SK-MEL-5 (cell line): Measurements from ENCODE around the gene CALY. TPM values are rescaled to one million over a fixed set of nuclear protein-coding genes. Genes with fewer than 3 reads are reported as not detected.
"Not testable (repeated sequence)": the region's sequence is repeated elsewhere in the genome, so short reads cannot be mapped to it uniquely, and the experiment has no call there.

ENCODE experiments used
- DNase-seq: peaks from one replicate; pipeline ENCODE4 v3.0.0-alpha.2; 2016; ENCODE audit warnings: low read depth, low spot score
- in situ Hi-C: cut with HindIII; loops from 2 replicates; pipeline ENCODE4 v1.10.0; 2016; ENCODE audit warnings: low sequenced_read_pairs, high pct_unique_total_duplicates, low pct_unique_long_range_greater_than_20kb
- polyA plus RNA-seq, 2 experiments: library from polyadenylated mRNA; depleted of rRNA; stranded (reverse); fragments of >200 nt; gene quantifications; 2 replicates each; pipeline ENCODE4 v1.2.3, GENCODE V29; 2015
- total RNA-seq: library from RNA; depleted of rRNA; stranded (reverse); fragments of >200 nt; shearing (Covaris generic); gene quantifications from 2 replicates; pipeline ENCODE4 v1.2.3, GENCODE V29; 2014; rRNA removed

The CALY gene
- not detected in 2 replicates for total RNA-seq
- polyA plus RNA-seq (2015; cell fraction: cytosol; rRNA removed) = not detected in 2 replicates
- not detected in 2 replicates for polyA plus RNA-seq (2015; cell fraction: nucleus; rRNA removed)

DNA sequence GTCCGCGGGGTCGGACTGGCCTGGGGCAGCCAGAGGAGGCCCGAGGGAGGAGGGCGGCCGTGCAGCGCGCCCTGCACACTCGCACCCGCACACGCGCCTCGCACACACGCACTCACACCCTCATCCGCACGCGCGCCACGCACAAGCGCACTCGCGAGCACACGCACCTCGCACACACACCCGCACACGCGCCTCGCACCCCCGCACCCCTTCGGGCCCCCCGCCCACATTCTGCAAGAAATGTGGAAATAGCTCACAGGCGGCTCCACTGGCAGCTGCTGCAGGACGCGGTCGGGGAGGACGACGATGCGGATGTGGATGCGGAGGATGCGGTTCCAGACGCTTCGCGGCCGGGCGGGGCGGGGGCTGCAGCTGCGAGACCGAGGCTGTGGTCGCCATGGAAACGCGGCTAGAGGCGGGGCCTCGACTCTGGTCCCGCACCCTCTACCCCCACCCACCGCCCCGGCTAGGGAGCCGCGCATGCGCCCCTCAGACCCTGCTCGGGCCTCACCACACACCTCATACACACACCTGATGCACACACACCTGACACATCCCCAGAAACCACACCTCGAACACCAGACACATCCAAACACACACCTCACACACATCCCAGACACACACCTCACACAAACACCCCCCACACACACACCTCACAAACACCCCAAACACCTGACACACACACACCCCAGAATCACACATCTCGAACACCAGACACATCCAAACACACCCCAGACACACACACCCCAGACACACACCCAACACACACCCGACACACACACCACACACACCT is at the start of gene CALY:
Gene CALY, minus strand, starts transcription at position 320 of the 793 bp plus-strand sequence. CDS start 7,907 bp downstream, outside the sequence.
- in situ Hi-C loops = no loop called here
- peak; percentile 24 for DNase-seq

- in situ Hi-C loops = no loop called here
These were observed 48.5 kb upstream of the CALY start for GRCh38 chr10:133385214-133385613.

DNA sequence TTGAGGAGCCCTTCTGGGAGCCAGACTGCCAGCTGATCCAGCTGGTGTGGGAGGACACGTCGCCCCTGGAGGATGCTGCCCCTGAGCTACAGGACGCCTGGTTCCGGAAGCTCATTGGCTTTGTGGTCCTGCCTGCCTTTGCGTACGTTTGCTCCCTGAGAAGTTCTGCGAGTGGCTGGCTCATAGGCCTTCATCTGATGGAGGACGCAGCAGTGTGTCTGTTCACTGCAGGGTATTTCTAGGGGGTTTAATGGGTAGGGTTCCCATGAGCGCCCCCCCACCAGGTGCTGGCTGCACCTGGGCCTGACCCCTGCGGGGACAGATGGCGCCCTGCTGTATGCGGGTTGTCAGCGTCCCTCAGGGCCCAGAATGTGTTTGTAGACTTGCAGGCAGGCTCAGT is 47.4 kb upstream of the CALY start:
- in situ Hi-C loops = no loop called here
- DNase-seq = no peak

More at GRCh38 chr10:133385214-133385613, 48.5 kb upstream of the CALY start:
- DNase-seq = no peak

- in situ Hi-C loops = no loop called here
- no peak for DNase-seq
These were observed 46.9 kb upstream of the CALY start for GRCh38 chr10:133383551-133383950.

GRCh38 chr10:133381036-133381435 is 44.3 kb upstream of the CALY start:
- DNase-seq = no peak
- in situ Hi-C loops = no loop called here

DNA sequence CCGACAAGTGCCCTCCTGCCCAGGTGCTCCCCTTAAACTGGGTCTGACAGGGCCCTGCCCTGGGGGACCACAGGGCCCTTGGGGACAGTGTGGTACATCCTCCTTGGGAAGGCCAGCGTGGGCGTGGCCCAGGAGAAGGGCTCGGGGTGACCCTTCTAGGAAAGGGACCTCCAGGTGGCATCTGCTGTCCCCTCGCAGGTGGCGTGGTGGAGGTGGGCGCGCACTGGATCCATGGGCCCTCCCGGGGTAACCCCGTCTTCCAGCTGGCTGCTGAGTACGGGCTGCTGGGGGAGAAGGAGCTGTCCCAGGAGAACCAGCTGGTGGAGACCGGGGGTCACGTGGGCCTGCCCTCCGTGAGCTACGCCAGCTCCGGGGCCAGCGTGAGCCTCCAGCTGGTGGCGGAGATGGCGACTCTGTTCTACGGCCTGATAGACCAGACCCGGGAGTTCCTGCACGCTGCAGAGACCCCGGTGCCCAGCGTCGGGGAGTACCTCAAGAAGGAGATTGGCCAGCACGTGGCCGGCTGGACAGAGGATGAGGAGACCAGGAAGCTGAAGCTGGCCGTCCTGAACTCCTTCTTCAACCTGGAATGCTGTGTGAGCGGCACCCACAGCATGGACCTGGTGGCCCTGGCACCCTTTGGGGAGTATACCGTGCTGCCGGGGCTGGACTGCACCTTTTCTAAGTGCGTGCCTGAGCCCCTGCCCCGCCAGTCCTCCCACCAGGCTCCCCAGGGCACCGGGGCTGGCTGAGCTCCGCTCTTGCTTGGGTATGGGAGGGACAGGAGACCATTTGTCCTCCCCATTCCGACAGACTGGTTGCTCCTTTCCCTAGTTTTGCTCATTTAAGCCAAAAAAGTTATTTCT is 43.3 kb upstream of the CALY start:
- in situ Hi-C loops = no loop called here
- DNase-seq = no peak

DNA sequence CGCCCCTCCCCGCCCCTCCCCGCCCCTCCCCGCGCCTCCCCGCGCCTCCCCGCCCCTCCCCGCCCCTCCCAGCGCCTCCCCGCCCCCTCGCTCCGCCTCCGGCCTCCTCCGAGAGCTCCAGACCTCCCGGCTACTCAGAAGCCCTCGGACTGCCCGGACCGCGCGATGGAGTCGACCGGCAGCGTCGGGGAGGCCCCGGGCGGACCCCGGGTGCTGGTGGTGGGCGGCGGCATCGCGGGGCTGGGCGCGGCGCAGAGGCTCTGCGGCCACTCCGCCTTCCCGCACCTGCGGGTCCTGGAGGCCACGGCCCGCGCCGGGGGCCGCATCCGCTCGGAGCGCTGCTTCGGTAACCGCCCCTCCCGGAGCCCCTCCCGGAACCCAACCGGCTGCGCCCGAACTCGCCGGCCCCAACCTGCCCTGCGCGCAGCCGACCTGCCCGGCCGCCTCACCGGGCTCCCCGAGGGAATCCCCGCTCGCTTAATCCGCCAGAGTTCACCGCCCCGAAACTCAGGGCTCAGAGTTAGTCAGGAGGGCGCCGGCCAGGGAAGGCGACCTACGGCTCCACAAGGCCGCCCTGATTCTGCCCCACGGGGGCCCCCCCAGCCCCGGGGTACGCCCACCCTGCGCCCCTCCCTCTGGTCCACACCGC is 42.6 kb upstream of the CALY start, which contains the start of gene PAOX:
Gene PAOX, plus strand, starts transcription at position 111 of the 649 bp plus-strand sequence. Its CDS starts 55 bp downstream, at position 166.
- in situ Hi-C loops = no loop called here
- DNase-seq = peak; percentile 18

DNA sequence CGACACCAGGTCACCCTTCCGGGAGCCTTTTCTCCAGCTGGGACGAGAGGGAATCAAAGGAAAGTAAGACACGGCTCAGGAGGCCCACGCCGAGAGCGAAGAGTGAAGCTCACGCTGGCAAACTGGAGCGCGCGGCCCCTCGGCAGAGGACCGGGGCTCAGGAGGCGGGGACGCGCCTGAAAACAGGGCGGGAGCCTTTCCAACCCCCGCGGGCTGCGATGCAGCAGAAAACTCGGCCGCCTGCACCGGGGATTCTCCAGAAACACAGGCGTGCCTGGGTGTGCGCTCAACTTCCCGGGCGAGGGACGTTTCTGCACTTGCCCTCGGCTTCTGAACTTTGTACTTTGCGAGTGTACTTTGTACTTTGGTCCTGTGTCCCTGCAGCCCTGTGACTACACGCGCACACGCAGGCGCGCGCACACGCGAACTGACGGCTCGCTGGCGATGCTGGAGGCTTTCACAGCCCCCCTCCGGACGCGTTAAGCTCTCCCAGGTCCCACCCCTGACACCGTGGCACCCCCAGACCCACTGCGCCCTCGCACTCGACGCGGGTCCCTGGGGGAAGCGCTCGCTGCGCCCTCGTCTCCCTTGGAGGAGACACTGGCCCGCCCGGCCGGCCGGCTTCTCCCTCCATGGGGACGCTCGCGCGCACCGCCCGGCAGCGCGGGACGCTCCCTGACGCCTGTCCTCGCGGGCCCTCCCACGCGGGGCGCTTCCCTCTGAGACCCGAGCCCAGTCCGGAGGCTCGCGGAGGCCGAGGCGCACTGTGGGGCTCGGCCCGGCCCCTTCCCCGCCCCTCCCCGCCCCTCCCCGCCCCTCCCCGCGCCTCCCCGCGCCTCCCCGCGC is 41.8 kb upstream of the CALY start:
- in situ Hi-C loops = no loop called here

GRCh38 chr10:133377818-133378250 is 41.1 kb upstream of the CALY start:
- in situ Hi-C loops = no loop called here
- DNase-seq = no peak

More for the DNA sequence above, 41.8 kb upstream of the CALY start:
- peak; percentile 20 for DNase-seq

GRCh38 chr10:133377025-133377817 is 40.5 kb upstream of the CALY start:
- in situ Hi-C loops = no loop called here
- DNase-seq = no peak

DNA sequence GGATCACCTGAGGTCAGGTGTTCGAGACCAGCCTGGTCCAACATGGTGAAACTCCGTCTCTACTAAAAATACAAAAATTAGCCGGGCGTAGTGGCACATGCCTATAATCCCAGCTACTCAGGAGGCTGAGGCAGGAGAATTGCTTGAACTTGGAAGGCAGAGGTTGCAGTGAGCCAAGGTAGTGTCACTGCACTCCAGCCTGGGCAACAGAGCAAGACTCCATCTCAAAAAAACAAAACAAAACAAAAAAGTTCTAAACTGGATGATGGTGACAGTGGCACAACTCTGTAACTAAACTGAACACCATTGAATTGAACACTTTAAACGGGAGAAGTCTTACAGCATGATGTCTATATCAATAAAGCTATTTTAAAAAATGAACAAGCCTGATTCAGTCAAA is 39.5 kb upstream of the CALY start:
- DNase-seq, in situ Hi-C loops: not testable (repeated sequence)

GRCh38 chr10:133375357-133376115 is 38.8 kb upstream of the CALY start:
- DNase-seq = peak; percentile 60
- in situ Hi-C loops = no loop called here

- in situ Hi-C loops = no loop called here
- DNase-seq = peak; percentile 89
These were observed 36.7 kb upstream of the CALY start, which contains the start of gene ECHS1 for GRCh38 chr10:133373174-133374090. Gene ECHS1, minus strand, starts transcription at chr10:133373354. Its CDS starts 21 bp downstream, at chr10:133373333.

DNA sequence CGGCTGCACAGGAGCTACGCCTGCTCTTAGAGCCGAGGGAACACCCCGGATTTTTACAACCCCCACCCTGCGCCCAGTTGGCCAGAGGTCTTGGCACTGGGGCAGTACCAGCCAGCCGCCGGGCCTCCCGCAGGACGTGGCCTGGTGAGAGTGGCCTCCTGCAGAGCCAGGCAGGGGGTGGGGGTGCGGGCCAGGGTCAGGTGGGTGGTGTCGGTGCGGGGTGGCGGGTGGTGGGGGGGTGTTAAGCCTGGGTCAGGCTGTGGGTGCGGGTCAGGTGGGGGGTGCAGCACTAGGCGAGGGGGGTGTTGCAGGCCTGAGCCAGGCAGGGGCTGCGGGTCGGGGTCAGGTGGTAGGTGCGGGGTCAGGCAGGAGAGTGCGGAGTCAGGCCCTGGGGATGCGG is 35.8 kb upstream of the CALY start:
- in situ Hi-C loops = no loop called here
- DNase-seq = no peak
